ENCODE measurements around the gene GTF3C4. TPM values are rescaled to one million over a fixed set of nuclear protein-coding genes. Genes with fewer than 3 reads are reported as not detected.

Gene GTF3C4
- total RNA-seq, 2 experiments from 2014 or later: 12.7 to 13.5 TPM

DNA sequence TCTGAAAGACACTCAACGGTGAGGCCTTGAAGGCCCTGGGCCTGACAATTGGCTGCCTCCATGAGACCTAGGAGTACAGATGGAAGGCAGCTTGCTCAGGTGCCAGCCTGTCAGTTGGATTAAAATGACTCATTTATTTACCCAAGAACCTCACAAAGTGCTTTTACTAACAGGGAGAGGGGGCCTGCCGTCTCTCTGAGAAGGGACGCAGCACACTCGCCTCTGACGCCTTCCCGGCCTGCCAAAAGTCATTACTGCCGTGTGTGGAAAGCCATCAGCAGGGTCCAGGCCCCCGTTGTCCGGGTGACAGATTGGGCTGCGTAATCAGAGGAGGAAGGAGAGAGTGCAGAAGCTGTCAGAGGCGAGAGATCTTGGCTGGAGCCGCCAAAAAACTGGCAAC lies 32.9 kb upstream of the GTF3C4 start:
- H3K4me1 Mint-ChIP-seq: no peaks in the 10 kb centered on the region
- DNase-seq: no peak
- H3K4me3 Mint-ChIP-seq: no peak overlapping the region
- ChIA-PET CTCF (no interaction called here), POLR2A (no interaction called here)
- H3K27me3 Mint-ChIP-seq: no peaks in the 10 kb centered on the region
- H3K27ac Mint-ChIP-seq: no peak overlapping the region
- H3K36me3 Mint-ChIP-seq (ENCODE audit: low read depth): peaks cover 4% of the 10 kb centered on the region
- H3K9me3 Mint-ChIP-seq: no peaks in the 10 kb centered on the region

- ChIA-PET POLR2A (no interaction called here), CTCF (no interaction called here)
- no peaks in the 10 kb centered on the region for H3K9me3 Mint-ChIP-seq
- H3K27me3 Mint-ChIP-seq: no peaks in the 10 kb centered on the region
- no peaks in the 10 kb centered on the region for H3K4me1 Mint-ChIP-seq
- no peak overlapping the region for H3K4me3 Mint-ChIP-seq
- DNase-seq: no peak
- H3K36me3 Mint-ChIP-seq (ENCODE audit: low read depth): peaks cover 4% of the 10 kb centered on the region
- no peak overlapping the region for H3K27ac Mint-ChIP-seq
Observed at GRCh38 chr9:132637801-132638200, 32.5 kb upstream of the GTF3C4 start.

DNA sequence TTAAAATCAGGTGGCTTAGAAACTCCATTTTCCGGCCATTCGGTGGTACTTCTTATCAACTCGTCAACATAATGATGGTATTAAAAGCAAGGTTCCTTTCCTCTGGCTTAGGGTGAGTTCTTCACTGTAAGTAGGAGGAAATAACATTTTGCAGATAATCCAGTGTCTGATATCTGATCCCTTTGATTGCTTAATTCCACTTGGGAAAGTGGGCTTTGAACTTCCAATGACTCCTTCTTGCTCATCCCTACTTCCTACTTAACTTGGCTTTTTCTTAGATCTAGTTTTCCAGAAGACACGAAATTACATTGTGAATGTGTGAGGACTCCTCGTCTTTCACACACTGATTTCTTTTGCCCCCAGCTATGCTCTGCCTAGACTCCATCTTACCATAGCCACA lies 32.0 kb upstream of the GTF3C4 start:
- no peaks in the 10 kb centered on the region for H3K9me3 Mint-ChIP-seq

DNA sequence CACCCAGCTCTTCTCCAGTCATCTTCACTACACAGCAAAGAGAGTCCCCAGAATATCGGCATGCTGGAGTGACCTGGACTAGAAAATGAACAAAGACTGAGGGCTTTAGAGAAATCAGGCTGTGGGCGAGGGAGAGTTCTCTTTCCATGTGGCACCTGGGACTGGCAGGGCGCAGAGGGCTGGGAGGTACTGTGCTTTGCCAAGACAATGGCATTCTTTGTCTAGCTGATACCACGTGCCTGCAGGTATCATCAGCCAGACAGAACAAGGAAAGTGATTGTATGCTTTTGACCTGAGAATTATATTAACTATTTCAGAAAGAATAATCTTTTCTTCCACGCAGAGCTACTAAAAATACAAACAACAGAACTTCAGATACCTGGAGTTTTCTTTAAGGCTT lies 30.9 kb upstream of the GTF3C4 start:
- Mint-ChIP-seq H3K4me3 (no peak overlapping the region), H3K27ac (no peak overlapping the region), H3K36me3 (ENCODE audit: low read depth) (peaks cover 4% of the 10 kb centered on the region), H3K9me3 (no peaks in the 10 kb centered on the region), H3K4me1 (no peaks in the 10 kb centered on the region), H3K27me3 (no peaks in the 10 kb centered on the region)
- ChIA-PET POLR2A (no interaction called here), CTCF (no interaction called here)
- no peak for DNase-seq

More for the DNA sequence above, 32.0 kb upstream of the GTF3C4 start:
- Mint-ChIP-seq H3K27me3 (no peaks in the 10 kb centered on the region), H3K36me3 (ENCODE audit: low read depth) (peaks cover 4% of the 10 kb centered on the region), H3K27ac (no peak overlapping the region), H3K4me1 (no peaks in the 10 kb centered on the region), H3K4me3 (no peak overlapping the region)
- ChIA-PET POLR2A (no interaction called here), CTCF (no interaction called here)
- no peak for DNase-seq

GRCh38 chr9:132641216-132641615 lies 29.0 kb upstream of the GTF3C4 start:
- CTCF ChIA-PET: no interaction called here
- Mint-ChIP-seq H3K4me1 (no peaks in the 10 kb centered on the region), H3K4me3 (no peak overlapping the region), H3K27ac (no peak overlapping the region), H3K27me3 (no peaks in the 10 kb centered on the region), H3K9me3 (no peaks in the 10 kb centered on the region), H3K36me3 (ENCODE audit: low read depth) (peaks cover 9% of the 10 kb centered on the region)
- POLR2A ChIA-PET: no interaction called here
- no peak for DNase-seq

DNA sequence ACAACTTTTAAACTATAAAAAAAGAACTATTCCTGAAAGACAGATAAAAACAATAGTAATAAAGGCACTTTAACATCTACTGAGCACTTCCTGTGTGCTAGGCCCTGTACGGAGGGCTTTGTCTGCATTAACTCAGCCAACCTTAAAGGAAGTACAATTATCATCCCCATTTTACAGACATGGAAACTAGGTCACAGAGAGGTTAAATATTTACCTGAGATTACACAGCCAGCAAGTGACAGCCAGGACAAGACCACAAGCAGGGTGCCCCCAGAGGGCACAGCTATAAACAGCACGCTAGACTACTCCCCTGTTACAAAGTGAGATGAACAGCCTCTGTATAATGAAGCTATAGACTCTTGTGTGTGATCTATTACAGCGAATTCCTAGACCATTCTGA lies 26.0 kb upstream of the GTF3C4 start:
- Mint-ChIP-seq H3K4me1 (no peaks in the 10 kb centered on the region), H3K4me3 (no peak overlapping the region), H3K27ac (no peak overlapping the region), H3K9me3 (no peaks in the 10 kb centered on the region), H3K36me3 (ENCODE audit: low read depth) (peaks cover 16% of the 10 kb centered on the region), H3K27me3 (no peaks in the 10 kb centered on the region)
- CTCF ChIA-PET: no interaction called here
- DNase-seq: no peak
- POLR2A ChIA-PET: no interaction called here

- Mint-ChIP-seq H3K36me3 (ENCODE audit: low read depth) (peaks cover 11% of the 10 kb centered on the region), H3K9me3 (no peaks in the 10 kb centered on the region), H3K27ac (no peak overlapping the region), H3K4me1 (no peaks in the 10 kb centered on the region), H3K4me3 (no peak overlapping the region), H3K27me3 (no peaks in the 10 kb centered on the region)
- no peak for DNase-seq
- CTCF ChIA-PET: no interaction called here
- POLR2A ChIA-PET: no interaction called here
Observed at GRCh38 chr9:132645306-132645705, 25.0 kb upstream of the GTF3C4 start.

DNA sequence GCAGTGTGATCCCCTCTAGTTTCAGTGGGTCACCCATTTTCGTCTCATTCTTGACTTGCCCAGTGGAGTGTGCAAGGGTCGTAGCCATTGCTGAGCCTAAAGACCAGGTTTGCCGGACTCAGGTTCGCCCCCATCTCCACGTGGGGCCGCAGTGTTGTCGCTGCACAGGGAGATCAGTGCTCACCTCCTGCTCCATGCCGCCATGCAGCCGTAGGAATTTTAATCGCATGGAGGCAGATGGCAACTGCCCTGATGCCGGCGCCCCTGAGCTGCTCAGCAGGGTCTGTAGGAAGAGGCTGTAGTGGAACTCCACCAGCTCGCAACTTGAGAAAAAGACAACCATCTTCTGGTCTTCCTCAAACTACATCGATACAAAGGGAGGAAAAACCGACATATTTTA lies 24.6 kb upstream of the GTF3C4 start:
- no peak overlapping the region for H3K4me3 Mint-ChIP-seq
- H3K27ac Mint-ChIP-seq: no peak overlapping the region
- no peaks in the 10 kb centered on the region for H3K27me3 Mint-ChIP-seq
- ChIA-PET POLR2A (no interaction called here), CTCF (no interaction called here)
- peaks cover 11% of the 10 kb centered on the region for H3K36me3 Mint-ChIP-seq (ENCODE audit: low read depth)
- DNase-seq: no peak
- no peaks in the 10 kb centered on the region for H3K9me3 Mint-ChIP-seq
- H3K4me1 Mint-ChIP-seq: no peaks in the 10 kb centered on the region

DNA sequence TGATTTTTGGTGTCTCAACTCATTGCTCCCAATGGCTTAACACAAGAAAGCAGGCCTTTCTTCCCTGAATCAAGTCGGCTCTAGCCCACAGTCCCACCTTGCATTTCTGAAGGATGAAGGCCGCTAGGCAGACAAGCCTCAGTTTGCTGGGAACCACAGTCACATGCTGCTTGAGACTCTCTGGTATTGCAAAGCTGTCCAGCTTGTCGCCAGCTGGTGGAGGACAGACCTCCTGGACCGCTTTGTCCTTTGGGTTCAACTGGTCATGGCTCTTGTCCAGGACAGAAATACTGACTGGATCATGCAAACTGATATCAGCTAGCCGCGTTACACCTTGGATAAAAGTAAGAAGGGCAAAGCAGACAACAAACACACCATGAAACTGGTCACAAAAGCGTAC lies 23.5 kb upstream of the GTF3C4 start:
- POLR2A ChIA-PET: no interaction called here
- Mint-ChIP-seq H3K27me3 (no peaks in the 10 kb centered on the region), H3K36me3 (ENCODE audit: low read depth) (peaks cover 11% of the 10 kb centered on the region), H3K27ac (no peak overlapping the region), H3K4me3 (no peak overlapping the region), H3K9me3 (no peaks in the 10 kb centered on the region), H3K4me1 (no peaks in the 10 kb centered on the region)
- CTCF ChIA-PET: no interaction called here
- DNase-seq: no peak

DNA sequence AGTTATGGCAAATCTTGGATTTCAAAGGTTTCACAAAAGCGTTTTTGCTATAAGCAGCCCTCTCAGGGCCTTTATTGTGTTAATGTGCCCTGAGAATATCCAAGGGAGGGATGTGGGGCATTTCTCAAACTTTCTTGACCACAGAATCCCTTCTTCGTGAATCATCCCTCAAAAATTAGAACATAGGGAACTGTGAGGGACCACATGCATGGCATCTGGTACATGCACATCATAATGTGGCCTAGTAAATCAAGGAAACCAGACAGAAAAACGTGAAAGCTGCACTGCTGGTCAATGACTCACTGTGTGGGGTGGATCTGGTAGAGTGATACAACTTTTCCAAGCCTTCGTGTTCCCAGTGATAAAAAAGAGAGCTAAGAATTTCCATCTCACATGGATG lies 22.9 kb upstream of the GTF3C4 start:
- no peak for DNase-seq
- ChIA-PET POLR2A (no interaction called here), CTCF (no interaction called here)
- Mint-ChIP-seq H3K9me3 (no peaks in the 10 kb centered on the region), H3K27ac (no peak overlapping the region), H3K36me3 (ENCODE audit: low read depth) (peaks cover 11% of the 10 kb centered on the region), H3K4me1 (no peaks in the 10 kb centered on the region), H3K27me3 (no peaks in the 10 kb centered on the region), H3K4me3 (no peak overlapping the region)

- Mint-ChIP-seq H3K9me3 (no peaks in the 10 kb centered on the region), H3K27ac (no peak overlapping the region), H3K27me3 (no peaks in the 10 kb centered on the region), H3K36me3 (ENCODE audit: low read depth) (peaks cover 11% of the 10 kb centered on the region), H3K4me1 (no peaks in the 10 kb centered on the region), H3K4me3 (no peak overlapping the region)
- ChIA-PET CTCF (no interaction called here), POLR2A (no interaction called here)
- DNase-seq: no peak
Observed at GRCh38 chr9:132647806-132648205, 22.5 kb upstream of the GTF3C4 start.

GRCh38 chr9:132648283-132648682 lies 22.0 kb upstream of the GTF3C4 start:
- CTCF ChIA-PET: interaction anchor here (0.6 kb wide), 1 partner anchor 468 kb away, joined by 3 read pairs; no protein-coding TSS in a partner anchor
- H3K4me3 Mint-ChIP-seq: no peak overlapping the region
- H3K27me3 Mint-ChIP-seq: no peaks in the 10 kb centered on the region
- DNase-seq: no peak
- POLR2A ChIA-PET: no interaction called here
- no peak overlapping the region for H3K27ac Mint-ChIP-seq
- H3K4me1 Mint-ChIP-seq: no peaks in the 10 kb centered on the region
- no peaks in the 10 kb centered on the region for H3K9me3 Mint-ChIP-seq
- H3K36me3 Mint-ChIP-seq (ENCODE audit: low read depth): peaks cover 11% of the 10 kb centered on the region

- DNase-seq: no peak
- no peak overlapping the region for H3K4me3 Mint-ChIP-seq
- ChIA-PET POLR2A (no interaction called here), CTCF (interaction anchor here (0.6 to 0.8 kb wide), 2 partner anchors 13 to 469 kb away, joined by 3 read pairs; no protein-coding TSS in a partner anchor)
- no peaks in the 10 kb centered on the region for H3K4me1 Mint-ChIP-seq
- peaks cover 11% of the 10 kb centered on the region for H3K36me3 Mint-ChIP-seq (ENCODE audit: low read depth)
- no peaks in the 10 kb centered on the region for H3K27me3 Mint-ChIP-seq
- no peaks in the 10 kb centered on the region for H3K9me3 Mint-ChIP-seq
- H3K27ac Mint-ChIP-seq: no peak overlapping the region
Observed at GRCh38 chr9:132648685-132649084, 21.6 kb upstream of the GTF3C4 start.

GRCh38 chr9:132651259-132651658 lies 19.0 kb upstream of the GTF3C4 start:
- no peak overlapping the region for H3K4me3 Mint-ChIP-seq
- H3K27me3 Mint-ChIP-seq: no peaks in the 10 kb centered on the region
- peak; percentile 25 for DNase-seq
- ChIA-PET POLR2A (no interaction called here), CTCF (interaction anchor here (1.1 to 1.4 kb wide), 2 partner anchors 19 to 23 kb away, joined by 3 to 4 read pairs; partner anchors contain the start of genes DDX31 and GTF3C4)
- H3K27ac Mint-ChIP-seq: no peak overlapping the region
- H3K36me3 Mint-ChIP-seq (ENCODE audit: low read depth): peaks cover 10% of the 10 kb centered on the region
- no peaks in the 10 kb centered on the region for H3K9me3 Mint-ChIP-seq
- peaks cover 5% of the 10 kb centered on the region for H3K4me1 Mint-ChIP-seq
